NCI-H345 treated with DMSO at 0.1 percent for 48 hours (cell line): ENCODE data around the gene SH3GLB2.
"Not testable (repeated sequence)": the region's sequence is repeated elsewhere in the genome, so short reads cannot be mapped to it uniquely, and the experiment has no call there.

Source experiments
- DNase-seq: peaks from one replicate; lab custom pipeline; 2025; ENCODE audit not compliant: unreplicated experiment; lab: John Stamatoyannopoulos, UW

Gene SH3GLB2

GRCh38 chr9:129022037-129022436 is 6.1 kb downstream of the SH3GLB2 start:
- no peak for DNase-seq

GRCh38 chr9:129021091-129021490 is 7.0 kb downstream of the SH3GLB2 start:
- no peak for DNase-seq

GRCh38 chr9:129014608-129015007 is 13.5 kb downstream of the SH3GLB2 start:
- DNase-seq = no peak

GRCh38 chr9:129014124-129014523 is 14.0 kb downstream of the SH3GLB2 start:
- no peak for DNase-seq

- DNase-seq = no peak
Observed at GRCh38 chr9:129013674-129014073, 14.5 kb downstream of the SH3GLB2 start.

DNA sequence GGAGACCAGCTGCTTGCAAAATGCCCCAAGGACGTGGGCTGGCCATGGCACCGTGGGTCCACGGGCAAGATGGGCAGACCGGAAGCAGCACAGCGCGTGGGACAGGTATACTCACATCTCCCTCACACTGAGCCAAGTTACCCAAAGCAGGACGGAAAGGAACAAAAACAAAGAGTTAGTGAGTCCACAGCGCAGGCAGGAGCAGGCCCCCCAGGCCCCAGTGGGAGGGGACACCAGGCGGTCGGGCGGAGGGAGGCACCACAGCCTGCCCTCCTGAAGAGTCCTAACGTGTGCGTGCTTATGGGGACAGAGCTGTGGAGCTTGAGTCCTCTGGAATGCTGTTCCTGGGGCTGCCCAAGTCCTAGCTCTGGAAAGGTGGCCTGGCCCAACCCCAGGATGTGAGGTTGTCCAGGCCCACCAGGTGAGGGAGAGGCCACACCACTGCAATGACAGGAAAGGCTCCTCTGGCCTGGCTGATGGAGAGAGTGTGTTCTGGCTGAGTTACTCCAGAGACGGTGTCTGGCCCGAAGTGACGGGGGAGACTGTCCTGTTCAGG is 15.2 kb downstream of the SH3GLB2 start:
- no peak for DNase-seq

- no peak for DNase-seq
Observed at GRCh38 chr9:129012343-129012742, 15.8 kb downstream of the SH3GLB2 start.

GRCh38 chr9:129011761-129012181 is 16.4 kb downstream of the SH3GLB2 start:
- no peak for DNase-seq

DNA sequence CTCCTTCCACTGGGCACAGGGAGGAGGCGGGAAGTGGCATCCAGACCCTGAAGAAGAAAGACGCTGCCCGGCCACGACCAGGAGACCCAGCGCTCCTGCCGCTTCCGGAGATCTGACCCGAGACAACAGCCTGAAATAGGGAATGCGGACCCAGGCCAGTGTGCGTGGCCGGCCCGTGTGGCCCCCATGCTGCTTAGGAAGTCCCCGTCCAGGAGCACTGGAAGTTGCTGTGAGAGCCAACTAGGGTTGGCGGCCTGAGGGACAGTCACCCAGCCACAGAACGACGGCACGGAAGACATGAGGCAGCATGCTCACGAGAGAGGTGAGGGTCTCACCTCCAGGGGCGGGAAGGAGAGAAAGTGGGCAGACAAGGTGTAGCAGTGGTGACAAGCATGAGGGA is 17.0 kb downstream of the SH3GLB2 start:
- no peak for DNase-seq

GRCh38 chr9:129010267-129010975 is 17.7 kb downstream of the SH3GLB2 start:
- no peak for DNase-seq

DNA sequence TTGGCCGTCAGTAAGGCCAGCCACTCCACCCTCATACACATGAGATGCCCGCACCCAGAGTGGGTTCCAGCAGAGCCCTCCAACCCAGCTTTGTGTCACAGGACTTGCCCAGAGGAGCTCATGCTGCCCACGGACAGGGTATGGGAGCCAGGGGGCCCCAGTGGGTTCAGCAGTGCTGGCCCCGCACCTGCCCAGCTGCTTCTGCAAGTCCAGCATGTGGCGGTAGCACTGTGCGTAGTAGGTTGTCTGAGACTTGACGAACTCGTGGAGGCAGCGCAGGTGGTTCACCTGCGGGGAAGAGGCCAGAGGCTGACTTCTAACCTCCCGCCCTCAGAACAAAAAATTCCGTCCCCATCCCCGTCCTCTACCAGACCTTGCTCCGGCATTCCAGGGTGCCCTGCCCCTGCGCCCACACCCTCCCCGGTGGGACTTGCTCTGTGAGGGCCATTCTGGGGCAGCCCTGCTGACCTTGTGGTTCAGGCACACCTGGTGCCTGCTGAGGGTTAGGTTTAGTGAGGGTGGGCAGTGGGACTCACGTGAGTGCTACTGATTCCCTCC is 18.5 kb downstream of the SH3GLB2 start:
- no peak for DNase-seq

DNA sequence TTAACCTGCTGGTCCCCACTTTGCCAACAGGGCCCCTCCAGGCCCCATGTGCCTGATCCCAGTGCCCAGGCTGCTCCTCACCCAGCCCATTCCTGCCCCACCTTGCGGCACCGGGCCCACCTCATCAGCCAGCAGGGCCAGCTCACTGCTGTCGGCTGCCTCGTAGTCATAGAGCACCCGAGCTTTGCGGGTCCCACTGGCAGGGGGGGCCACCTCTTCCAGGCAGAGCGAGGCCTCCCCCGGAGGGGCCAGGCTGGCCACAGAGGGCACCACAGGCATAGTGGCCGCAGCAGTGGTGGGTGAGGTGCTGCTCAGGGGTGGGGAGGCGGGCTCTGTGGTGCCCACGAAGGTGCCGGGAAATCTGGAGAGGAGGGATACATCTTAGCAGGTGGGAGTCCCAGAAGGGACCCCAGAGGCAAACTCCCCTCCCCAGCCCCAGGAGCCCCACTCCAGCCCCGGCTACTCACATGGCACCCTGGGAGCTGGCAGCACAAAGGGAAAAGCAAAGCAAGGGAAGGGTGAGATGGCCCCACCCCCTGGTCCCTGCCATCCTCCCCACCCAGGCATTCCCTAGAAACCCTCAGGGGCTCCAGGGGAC is 19.0 kb downstream of the SH3GLB2 start:
- no peak for DNase-seq

DNA sequence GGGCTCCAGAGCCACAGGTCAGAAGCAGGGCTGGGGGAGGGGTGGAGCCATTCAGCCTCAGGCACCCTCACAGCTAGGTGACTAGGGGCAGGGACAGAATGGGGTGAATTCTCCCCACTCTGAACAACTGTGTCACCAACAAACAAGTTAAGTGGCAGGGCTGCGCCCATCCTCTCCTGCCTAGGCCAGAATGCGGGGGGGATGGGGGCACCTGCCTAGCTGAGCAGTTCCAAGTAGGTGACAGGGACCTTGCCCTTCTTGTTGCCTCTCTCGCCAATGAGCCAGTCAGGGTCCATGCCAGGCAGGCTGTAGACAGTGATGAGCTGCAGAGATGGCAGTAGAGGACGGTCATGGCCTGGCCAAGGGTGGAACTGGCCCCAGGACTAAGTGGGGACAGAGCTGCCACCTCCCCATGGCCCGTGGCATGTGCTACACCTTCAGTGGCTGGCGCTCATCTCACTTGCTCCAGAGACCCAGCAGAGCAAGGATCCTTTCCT is 19.6 kb downstream of the SH3GLB2 start:
- DNase-seq = no peak

DNA sequence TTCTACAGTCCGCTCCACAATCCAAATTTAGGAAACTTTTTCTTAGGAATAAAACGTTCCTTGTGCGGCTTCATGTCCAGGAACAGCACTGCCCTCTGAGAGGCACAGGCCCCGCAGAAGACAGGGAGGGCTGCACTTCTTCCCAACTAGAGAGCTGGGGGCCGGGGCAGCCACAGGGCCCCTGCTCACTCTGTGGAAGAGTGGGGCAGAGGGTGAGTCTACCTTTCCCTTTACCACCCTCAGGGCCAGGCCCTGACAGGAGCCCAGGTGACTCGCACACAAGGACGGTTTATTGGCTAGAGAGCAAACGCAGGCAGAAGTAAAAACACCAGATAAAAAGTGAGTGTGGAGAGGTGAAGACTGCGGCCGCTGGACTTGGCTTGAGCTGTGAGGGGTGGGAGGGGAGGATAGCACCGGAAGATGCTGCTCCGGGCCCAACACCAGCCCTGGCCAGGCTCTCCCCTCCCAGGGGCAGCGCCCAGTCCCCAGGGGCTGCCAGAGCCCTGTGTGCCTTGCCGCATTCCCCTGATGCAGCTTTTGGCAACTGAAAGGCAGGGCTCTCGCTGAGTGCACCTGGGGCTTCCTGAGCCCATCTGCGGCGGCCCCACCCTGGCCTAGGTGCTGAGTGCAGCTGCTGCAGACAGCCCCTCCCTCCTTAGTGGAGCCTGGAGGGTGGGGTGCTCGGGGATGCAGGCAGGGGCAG is 20.2 kb downstream of the SH3GLB2 start:
- DNase-seq = peak; percentile 65

DNA sequence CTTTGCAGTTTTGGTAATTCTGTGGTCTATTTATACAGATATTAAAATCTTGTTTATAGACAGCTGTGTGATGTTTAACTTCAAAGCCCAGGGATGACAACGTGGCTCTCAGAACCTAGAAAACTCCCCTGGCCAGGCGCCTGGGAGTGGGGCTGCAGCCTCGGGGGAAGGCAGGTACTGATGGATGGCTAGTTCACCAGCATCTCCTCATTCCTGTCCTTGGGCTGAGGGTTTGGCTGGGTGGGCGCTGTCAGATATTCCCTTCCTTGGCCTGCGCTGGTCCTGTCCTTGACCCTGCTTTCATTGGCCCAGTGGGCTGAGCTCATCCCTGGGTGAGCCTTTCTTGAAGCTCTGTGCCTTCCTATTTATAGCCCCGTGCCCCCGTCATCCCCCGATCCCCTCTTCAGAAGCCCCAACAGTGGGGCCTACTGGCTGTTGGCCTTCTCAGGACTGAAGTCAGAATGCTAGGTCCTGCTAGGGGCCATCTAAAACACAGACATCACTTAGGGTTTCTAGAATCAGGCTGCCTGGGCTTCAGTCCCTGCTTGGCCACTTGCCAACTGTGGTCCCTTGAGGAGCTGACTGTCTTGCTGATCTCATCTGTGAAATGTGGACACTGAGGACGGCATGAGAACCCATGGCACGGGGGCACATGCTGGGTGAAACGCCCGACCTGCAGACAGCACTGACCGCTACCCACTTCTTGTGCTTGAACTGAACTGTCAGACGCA is 20.9 kb downstream of the SH3GLB2 start:
- DNase-seq = no peak

DNA sequence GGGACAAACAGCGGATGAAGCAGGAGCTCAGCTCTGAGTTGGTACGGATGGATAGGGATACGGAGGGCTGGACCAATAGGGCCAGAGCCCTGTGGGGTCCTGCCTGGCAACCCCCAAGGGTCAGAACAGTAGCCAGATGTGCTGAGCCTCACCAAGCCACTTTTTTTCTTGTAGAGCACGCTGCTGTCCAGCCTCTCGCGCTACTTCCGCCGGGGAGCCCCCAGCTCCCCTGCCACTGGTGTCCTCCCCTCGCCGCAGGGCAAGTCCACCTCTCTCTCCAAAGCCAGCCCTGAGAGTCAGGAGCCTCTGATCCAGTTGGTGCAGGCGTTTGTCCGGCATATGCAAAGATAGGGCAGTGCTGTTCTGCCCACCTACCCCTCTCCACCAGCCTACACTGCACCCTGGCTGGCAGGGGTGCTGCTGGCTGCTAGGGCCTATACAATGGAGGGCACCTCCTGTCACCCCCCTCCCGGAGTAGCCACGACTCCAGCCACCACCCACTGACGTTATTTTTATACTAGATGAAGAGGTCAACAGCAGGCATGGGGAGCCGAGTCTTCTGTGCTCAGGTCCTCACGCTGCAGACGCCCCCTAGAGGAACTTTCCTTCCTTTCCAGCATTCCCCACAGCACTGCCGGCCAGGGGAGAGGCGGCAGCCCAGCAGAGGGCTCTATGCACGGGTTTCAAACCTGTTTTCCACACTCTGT is 21.6 kb downstream of the SH3GLB2 start:
- peak; percentile 75 for DNase-seq

- DNase-seq = no peak
Observed at GRCh38 chr9:129005336-129005997, 22.7 kb downstream of the SH3GLB2 start.

DNA sequence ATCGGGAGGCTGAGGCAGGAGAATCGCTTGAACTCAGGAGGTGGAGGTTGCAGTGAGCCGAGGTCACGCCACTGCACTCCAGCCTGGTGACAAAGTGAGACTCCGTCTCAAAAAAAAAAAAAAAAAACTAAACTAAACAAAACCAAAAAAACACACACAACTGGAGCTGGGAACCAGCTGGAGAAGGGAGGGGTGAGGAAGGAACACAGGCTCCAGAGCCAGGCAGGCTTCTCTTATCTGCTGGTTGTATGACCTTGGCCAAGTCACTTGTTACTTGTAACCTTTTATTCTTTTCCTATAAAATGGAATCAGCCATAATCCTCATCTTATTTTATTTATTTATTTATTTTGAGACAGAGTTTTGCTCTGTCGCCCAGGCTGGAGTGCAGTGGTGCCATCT is 24.0 kb downstream of the SH3GLB2 start:
- DNase-seq = not testable (repeated sequence)

GRCh38 chr9:129002992-129003391 is 25.1 kb downstream of the SH3GLB2 start:
- no peak for DNase-seq
